IMR-90 (cell line): ENCODE measurements around the gene PSME2.

Source experiments
- BHLHE40 ChIP-seq: fragments of 150-350 bp; IDR thresholded peaks from 2 replicates; pipeline ENCODE4 v1.6.1; 2016; ENCODE audit warnings: mild to moderate bottlenecking, low read depth, low read length
- CEBPB ChIP-seq: IDR thresholded peaks from 2 replicates; pipeline ENCODE4 v1.6.1; 2012; ENCODE audit warnings: low read depth, low read length, improper control_type of control experiment
- FOS ChIP-seq: fragments of 150-350 bp; IDR thresholded peaks from 2 replicates; pipeline ENCODE4 v1.6.1; 2016; ENCODE audit warnings: low read depth, low read length
- MAZ ChIP-seq: IDR thresholded peaks from 2 replicates; pipeline ENCODE4 v1.6.1; 2012; ENCODE audit warnings: low read depth, mild to moderate bottlenecking, low read length, improper control_type of control experiment, moderate library complexity, borderline replicate concordance
- MXI1 ChIP-seq: IDR thresholded peaks from 2 replicates; pipeline ENCODE4 v1.6.1; 2012; ENCODE audit warnings: low read depth, mild to moderate bottlenecking, low read length, moderate library complexity, borderline replicate concordance
- POLR2A ChIP-seq: IDR thresholded peaks from 2 replicates; pipeline ENCODE4 v1.6.1; 2012; ENCODE audit warnings: mild to moderate bottlenecking, low read depth, low read length
- RAD21 ChIP-seq: IDR thresholded peaks from 2 replicates; pipeline ENCODE4 v1.6.1; 2012; ENCODE audit warnings: low read length, improper control_type of control experiment
- RFX5 ChIP-seq: IDR thresholded peaks from 2 replicates; pipeline ENCODE4 v1.8.0; 2012; ENCODE audit warnings: low read depth, mild to moderate bottlenecking, low read length, moderate library complexity
- SMC3 ChIP-seq: fragments of 150-350 bp; IDR thresholded peaks from 2 replicates; pipeline ENCODE4 v1.6.1; 2016; ENCODE audit warnings: low read depth, mild to moderate bottlenecking, antibody characterized with exemption, low read length, moderate library complexity
- TF ChIP-seq, protein P1 (sequence below): conservative IDR thresholded peaks from 2 replicates; pipeline ENCODE4 v1.5.1; 2012; ENCODE audit warnings: mild to moderate bottlenecking, low read depth, low read length, improper control_type of control experiment

DNA sequence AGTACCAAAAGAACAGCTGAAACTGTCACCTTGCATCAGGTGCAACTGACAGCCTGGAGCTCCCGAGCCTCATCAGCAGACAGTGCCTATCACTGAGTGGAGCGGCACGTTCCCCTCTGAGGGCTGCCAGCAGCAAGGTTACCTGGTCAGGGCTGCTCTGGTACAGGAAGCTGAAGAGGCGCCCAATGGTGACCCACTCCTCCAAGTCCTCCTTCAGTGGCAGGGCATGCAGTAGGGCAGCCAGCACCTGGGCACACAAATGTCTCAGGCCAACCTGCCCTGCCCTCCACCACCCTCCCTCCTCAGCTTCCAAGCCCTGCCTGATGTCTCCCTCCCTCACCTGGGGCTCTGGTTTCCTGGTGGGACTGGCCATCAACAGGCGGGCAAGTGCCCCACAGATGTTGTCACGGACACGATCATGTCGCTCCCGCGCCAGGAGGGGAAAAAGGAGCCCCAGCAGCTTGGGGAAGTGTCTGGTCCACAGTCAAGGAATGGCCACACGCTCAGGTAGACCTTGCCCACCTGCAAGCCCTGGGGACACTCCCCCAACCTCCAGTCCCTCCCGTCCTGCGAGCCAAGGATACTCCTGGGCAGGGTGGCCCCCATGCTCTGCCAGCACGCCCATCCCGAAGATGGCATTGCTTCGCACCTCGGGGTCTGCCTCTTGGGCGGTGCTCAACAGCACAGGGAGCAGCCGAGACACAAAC, 35.1 kb upstream of the PSME2 start:
- TF ChIP-seq POLR2A = no peak
- TF ChIP-seq BHLHE40 = no peak
- no peak for TF ChIP-seq CEBPB
- no peak for TF ChIP-seq MAZ
- TF ChIP-seq, protein P1, sequence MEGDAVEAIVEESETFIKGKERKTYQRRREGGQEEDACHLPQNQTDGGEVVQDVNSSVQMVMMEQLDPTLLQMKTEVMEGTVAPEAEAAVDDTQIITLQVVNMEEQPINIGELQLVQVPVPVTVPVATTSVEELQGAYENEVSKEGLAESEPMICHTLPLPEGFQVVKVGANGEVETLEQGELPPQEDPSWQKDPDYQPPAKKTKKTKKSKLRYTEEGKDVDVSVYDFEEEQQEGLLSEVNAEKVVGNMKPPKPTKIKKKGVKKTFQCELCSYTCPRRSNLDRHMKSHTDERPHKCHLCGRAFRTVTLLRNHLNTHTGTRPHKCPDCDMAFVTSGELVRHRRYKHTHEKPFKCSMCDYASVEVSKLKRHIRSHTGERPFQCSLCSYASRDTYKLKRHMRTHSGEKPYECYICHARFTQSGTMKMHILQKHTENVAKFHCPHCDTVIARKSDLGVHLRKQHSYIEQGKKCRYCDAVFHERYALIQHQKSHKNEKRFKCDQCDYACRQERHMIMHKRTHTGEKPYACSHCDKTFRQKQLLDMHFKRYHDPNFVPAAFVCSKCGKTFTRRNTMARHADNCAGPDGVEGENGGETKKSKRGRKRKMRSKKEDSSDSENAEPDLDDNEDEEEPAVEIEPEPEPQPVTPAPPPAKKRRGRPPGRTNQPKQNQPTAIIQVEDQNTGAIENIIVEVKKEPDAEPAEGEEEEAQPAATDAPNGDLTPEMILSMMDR = no peak
- no peak for TF ChIP-seq RAD21
- no peak for TF ChIP-seq FOS
- no peak for TF ChIP-seq MXI1
- no peak for TF ChIP-seq RFX5
- no peak for TF ChIP-seq SMC3
